SK-N-MC (cell line): Measurements from ENCODE around the gene CDYL.

Experiments used
- DNase-seq: peaks from one replicate; pipeline ENCODE4 v3.0.0-alpha.2; 2011; ENCODE audit warnings: low read depth, low spot score
- H3K27ac ChIP-seq: fragments of 200-600 bp; sonication (generic); 2 replicates; pipeline ENCODE4 v1.5.1; 2016; ENCODE audit warnings: mixed run types
- H3K36me3 ChIP-seq: fragments of 200-600 bp; sonication (generic); 2 replicates; pipeline ENCODE4 v1.6.1; 2017; ENCODE audit warnings: antibody characterized with exemption, low read length, mixed read lengths; ENCODE audit not compliant: insufficient read depth
- H3K4me3 ChIP-seq: fragments of 200-600 bp; sonication (generic); 2 replicates; pipeline ENCODE4 v1.5.1; 2016
- H3K9ac ChIP-seq: fragments of 200-600 bp; sonication (generic); 2 replicates; pipeline ENCODE4 v1.8.0; 2017; ENCODE audit warnings: mixed run types, mixed read lengths; ENCODE audit not compliant: insufficient read length
- H3K9me3 ChIP-seq: fragments of 200-600 bp; sonication (generic); 2 replicates; pipeline ENCODE4 v1.6.1; 2017; ENCODE audit warnings: low read depth, mild to moderate bottlenecking, antibody characterized with exemption, low read length, moderate library complexity, mixed read lengths
- EZH2 ChIP-seq: fragments of 200-600 bp; sonication (generic); IDR thresholded peaks from one replicate; pipeline ENCODE4 v1.6.1; 2017; ENCODE audit warnings: antibody characterized with exemption
- FOXP2 ChIP-seq: optimal IDR thresholded peaks from 2 replicates; pipeline ENCODE3; 2011; ENCODE audit warnings: mild to moderate bottlenecking, moderate library complexity; ENCODE audit not compliant: insufficient read depth; ENCODE audit errors: extremely low read length, control extremely low read depth
- POLR2AphosphoS5 ChIP-seq: IDR thresholded peaks from 2 replicates; pipeline ENCODE4 v1.6.1; 2012; ENCODE audit warnings: mild to moderate bottlenecking, low read depth, low read length, borderline replicate concordance

Gene CDYL

DNA sequence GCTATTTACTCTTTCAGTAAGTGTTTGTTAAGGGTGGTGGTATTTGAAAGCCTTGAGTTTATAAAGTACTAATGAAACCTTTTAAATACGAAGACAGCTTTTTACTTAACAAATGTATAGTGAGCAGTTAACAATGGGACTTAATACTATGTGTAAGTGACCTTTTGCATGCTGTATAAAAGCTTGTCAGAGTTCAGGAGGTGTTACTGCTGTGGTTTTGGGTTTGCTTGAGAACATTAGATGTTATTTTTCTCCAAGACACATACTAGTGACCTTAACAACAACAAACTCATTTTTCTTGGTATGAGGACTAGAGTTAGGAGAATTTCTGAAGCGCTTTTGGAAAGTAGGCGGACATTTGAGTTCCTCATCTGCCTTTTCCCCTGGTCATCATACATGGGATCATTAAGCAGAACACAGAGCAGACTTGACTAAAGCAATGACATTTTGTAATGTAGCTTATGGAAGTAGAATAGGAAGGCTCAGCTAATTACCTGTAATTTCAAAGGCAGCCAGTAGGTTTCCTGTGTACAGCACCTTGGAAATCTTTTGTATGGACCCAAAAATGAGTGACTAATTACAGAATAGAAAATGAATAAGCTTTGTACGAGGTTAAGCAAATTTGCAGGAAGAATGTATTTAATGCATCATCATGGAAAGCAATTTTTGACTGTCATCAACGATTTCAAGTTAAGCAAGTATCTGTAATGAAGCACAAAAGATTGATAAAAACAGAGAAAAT lies 14.1 kb downstream of the CDYL start:
- TF ChIP-seq FOXP2 (no peak), POLR2AphosphoS5 (no peak)
- no peak overlapping the region for H3K9ac ChIP-seq
- no peaks in the 10 kb centered on the region for H3K36me3 ChIP-seq
- H3K9me3 ChIP-seq, result no peaks in the 10 kb centered on the region
- DNase-seq, result no peak
- no peak overlapping the region for H3K4me3 ChIP-seq
- H3K27ac ChIP-seq, result no peak overlapping the region

DNA sequence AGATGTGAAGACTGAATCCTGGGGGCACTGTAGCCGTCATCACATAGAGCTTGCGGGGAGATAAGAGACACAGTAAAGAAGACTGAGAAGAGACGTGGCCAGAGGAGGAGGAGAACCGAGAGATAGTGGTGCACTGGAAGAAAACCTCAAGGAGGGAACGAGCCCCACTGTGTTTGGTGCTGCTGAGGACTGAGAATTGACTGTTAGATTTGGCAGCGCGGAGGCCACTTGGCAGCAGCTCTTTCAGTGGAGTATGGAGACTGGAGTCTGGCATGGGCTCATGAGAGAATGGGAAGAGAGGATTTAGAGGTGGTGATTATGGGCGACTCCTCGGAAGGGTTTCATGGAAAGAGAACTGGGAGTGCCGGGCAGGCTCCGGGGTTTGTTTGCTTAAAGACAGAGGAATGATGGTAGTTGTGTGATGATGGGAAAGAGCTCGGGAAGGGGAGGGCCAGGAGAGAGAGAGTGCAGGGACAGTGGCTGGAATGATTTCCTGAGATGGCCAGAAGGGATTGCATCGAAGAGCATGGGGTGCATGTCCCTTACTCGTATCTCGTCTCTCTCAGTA lies 18.0 kb downstream of the CDYL start:
- Histone ChIP-seq H3K9me3 (peaks cover 5% of the 10 kb centered on the region; the same call in 1 of the 2 replicates), H3K27ac (no peak overlapping the region), H3K9ac (no peak overlapping the region), H3K36me3 (no peaks in the 10 kb centered on the region), H3K4me3 (no peak overlapping the region)
- DNase-seq, result no peak
- TF ChIP-seq FOXP2 (no peak), EZH2 (no peak), POLR2AphosphoS5 (no peak)

DNA sequence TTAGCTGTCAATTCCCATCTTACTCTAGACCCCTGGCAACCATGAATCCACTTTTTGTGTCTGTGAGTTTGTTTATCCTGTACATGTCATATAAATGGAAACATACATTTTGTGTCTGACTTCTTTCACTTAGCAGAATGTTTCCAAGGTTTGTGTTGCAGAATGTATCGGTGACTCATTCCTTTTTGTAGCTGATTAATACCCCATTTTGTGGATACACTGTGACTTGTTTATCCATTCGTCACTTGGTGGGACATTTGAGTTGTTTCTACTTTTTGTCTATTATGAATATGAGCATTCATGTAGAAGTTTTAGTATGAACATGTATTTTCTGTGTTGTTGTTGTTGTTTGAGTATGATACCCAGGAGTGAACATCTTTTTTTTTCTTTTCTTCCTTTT lies 21.4 kb downstream of the CDYL start:
- no peak overlapping the region for H3K9ac ChIP-seq
- H3K36me3 ChIP-seq, result no peaks in the 10 kb centered on the region
- peaks cover 5% of the 10 kb centered on the region; the same call in 1 of the 2 replicates for H3K9me3 ChIP-seq
- H3K27ac ChIP-seq, result no peak overlapping the region
- TF ChIP-seq FOXP2, result no peak
- TF ChIP-seq POLR2AphosphoS5, result no peak
- TF ChIP-seq EZH2, result no peak
- no peak overlapping the region for H3K4me3 ChIP-seq
- DNase-seq, result no peak

DNA sequence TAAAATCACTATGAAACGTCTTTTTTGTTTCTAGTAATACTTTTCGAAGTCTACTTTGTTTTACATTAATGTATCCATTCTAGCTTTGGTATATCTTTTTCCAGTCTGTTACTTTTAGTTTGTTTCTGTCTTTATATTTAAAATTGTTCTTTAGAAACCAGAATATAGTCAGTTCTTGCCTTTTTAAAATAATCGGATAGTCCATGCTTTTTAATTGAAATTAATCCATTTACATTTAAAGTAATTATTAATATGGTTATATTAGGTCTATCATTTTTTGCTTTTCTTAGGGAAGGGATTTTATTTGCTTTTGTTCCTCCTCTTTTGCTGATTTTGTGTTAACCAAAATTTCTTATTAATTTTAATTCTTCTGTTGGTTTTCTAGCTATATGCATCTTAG lies 23.7 kb downstream of the CDYL start:
- no peak for TF ChIP-seq FOXP2
- no peak for TF ChIP-seq EZH2
- TF ChIP-seq POLR2AphosphoS5, result no peak
- Histone ChIP-seq H3K27ac (no peak overlapping the region), H3K9ac (no peak overlapping the region), H3K4me3 (no peak overlapping the region), H3K9me3 (peaks cover 5% of the 10 kb centered on the region; the same call in 1 of the 2 replicates), H3K36me3 (no peaks in the 10 kb centered on the region)
- DNase-seq, result no peak

DNA sequence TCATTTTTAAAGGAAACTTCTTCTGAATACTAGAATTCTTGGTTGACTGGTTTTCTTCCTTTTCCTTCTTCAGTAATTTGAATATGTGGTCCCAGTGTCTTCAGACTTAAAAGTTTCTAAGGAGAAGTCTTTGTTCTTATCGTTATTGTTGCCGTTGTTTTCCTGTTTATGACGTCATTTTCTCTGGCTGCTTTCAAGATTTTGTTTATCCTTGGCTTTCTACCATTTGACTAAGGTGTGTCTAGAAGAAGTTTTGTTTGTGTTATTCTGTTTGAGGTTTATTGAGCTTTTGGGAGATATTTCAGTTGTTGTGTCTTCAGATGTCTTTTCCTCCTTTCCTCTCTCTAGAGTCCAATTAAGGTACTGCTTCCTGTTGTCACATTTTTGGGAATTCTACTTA lies 24.5 kb downstream of the CDYL start:
- Histone ChIP-seq H3K4me3 (no peak overlapping the region), H3K9ac (no peak overlapping the region), H3K27ac (no peak overlapping the region), H3K36me3 (no peaks in the 10 kb centered on the region), H3K9me3 (peaks cover 5% of the 10 kb centered on the region; the same call in 1 of the 2 replicates)
- no peak for DNase-seq
- TF ChIP-seq EZH2 (no peak), POLR2AphosphoS5 (no peak), FOXP2 (no peak)

DNA sequence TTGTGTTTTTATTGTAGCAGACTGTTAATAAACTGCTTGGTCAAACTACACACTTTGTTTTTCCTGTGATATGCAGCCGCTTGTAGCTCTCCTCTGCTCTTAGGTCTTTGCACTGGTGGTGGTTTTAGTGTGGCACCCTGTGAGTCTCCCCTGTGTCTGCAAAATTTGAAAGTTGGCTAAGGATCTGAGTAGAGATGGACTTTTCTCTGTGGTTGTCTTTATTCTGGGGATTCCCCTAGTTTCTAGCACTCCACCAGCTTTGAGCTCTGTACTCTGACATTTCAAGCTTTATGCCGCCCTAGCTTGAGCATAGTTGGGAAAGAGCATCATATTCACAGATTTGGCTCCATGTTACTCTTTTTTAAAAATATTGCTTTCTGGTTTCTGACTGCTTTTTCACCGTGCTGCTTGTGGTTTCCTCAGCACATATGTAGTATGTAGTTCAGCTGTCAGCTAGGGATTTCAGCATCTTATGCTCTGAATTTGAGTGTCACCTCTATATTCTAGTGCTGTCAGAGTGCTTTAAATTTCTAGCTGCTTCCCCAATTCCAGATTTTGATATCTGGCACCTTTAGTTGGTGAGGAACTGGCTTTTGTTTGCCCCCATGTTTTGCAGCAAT lies 25.4 kb downstream of the CDYL start:
- TF ChIP-seq FOXP2 (no peak), POLR2AphosphoS5 (no peak), EZH2 (no peak)
- no peak overlapping the region for H3K9ac ChIP-seq

DNA sequence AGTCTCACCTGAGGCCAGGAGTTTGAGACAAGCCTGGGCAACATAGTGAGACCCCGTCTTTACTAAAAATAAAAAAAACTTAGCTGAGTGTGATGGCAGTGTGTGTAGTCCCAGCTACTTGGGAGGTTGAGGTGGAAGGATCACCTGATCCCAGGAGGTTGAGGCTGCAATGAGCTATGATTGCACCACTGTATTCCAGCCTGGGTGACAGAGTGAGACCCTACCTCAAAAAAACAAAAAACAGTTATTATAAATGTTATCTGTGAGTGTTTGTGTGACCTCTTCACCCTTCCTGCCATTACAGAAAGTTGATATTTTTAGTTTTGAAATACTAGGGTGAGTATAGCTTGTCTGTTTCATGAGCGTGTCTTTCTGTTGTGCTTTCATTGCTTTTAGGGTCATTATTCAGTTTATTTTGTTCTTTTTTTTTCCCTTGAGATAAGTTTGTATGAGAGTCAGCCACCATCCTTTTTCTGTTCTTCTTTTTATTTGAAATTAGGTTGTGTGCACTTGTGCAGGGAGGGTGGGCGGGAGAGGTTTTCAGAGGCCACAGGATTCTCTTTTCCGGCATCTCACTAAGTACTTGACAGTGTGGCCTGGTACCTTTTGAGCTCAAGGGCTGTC lies 26.2 kb downstream of the CDYL start:
- TF ChIP-seq FOXP2, result no peak
- TF ChIP-seq EZH2, result no peak
- TF ChIP-seq POLR2AphosphoS5, result no peak
- no peak for DNase-seq
- no peak overlapping the region for H3K4me3 ChIP-seq
- no peak overlapping the region for H3K9ac ChIP-seq
- no peaks in the 10 kb centered on the region for H3K36me3 ChIP-seq
- no peak overlapping the region for H3K27ac ChIP-seq
- H3K9me3 ChIP-seq, result peaks cover 3% of the 10 kb centered on the region; the same call in 1 of the 2 replicates

More for the DNA sequence above, 25.4 kb downstream of the CDYL start:
- H3K4me3 ChIP-seq, result no peak overlapping the region
- no peak overlapping the region for H3K27ac ChIP-seq
- DNase-seq, result no peak
- H3K36me3 ChIP-seq, result no peaks in the 10 kb centered on the region
- H3K9me3 ChIP-seq, result peaks cover 5% of the 10 kb centered on the region; the same call in 1 of the 2 replicates

DNA sequence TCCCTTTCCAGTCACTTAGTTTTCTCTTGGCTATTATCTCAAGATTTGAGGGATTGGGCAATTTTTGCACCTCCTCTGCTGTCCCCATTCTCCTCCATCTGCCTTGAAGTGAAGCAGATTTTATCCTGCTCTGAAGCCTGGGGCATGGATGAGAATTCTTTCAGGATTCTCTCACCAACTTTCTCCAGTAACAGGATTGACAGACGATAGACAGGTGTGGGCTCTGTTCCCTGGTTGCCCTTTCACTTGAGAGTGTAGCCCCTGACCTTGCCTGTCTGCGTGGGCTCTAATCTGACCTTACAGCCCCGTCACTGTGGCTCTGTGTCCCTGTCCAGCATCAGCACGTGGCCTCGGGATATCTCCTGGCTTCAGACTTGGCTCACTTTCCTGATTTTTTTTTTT lies 27.1 kb downstream of the CDYL start:
- no peaks in the 10 kb centered on the region for H3K36me3 ChIP-seq
- no peak overlapping the region for H3K27ac ChIP-seq
- H3K4me3 ChIP-seq, result no peak overlapping the region
- H3K9me3 ChIP-seq, result no peaks in the 10 kb centered on the region
- H3K9ac ChIP-seq, result no peak overlapping the region
- TF ChIP-seq POLR2AphosphoS5 (no peak), EZH2 (no peak)
- DNase-seq, result no peak
